Measurements from ENCODE around the gene CLDND2.
"Not testable (repeated sequence)": the region's sequence is repeated elsewhere in the genome, so short reads cannot be mapped to it uniquely, and the experiment has no call there.

- TF ChIP-seq POLR2A, CTCF (IDR thresholded peaks at IDR 0.05): not testable (repeated sequence)
These were observed 28.6 kb upstream of the CLDND2 start for GRCh38 chr19:51397453-51397852.
